ENCODE measurements around the gene TBL1Y.

DNA sequence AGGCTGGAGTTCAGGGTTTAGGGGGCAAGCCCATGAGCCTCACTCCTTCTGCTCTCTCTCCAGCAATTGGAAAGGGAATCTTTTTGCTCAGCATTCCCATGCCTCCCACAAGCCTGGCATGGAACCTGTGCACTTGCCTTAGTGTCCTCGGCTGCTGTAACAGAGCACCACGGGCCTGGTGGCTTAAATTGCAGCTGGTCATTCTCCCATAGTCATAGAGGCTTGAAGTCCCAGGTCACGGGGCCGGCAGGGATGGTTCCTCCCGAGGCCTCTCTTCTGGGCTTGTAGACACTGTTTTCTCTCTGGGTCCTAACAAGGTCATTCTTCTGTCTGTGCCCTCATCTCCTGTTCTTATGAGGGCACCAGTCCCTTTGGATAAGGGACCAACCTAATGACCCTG lies 57.2 kb downstream of the TBL1Y start:
- TF ChIP-seq, protein P1, sequence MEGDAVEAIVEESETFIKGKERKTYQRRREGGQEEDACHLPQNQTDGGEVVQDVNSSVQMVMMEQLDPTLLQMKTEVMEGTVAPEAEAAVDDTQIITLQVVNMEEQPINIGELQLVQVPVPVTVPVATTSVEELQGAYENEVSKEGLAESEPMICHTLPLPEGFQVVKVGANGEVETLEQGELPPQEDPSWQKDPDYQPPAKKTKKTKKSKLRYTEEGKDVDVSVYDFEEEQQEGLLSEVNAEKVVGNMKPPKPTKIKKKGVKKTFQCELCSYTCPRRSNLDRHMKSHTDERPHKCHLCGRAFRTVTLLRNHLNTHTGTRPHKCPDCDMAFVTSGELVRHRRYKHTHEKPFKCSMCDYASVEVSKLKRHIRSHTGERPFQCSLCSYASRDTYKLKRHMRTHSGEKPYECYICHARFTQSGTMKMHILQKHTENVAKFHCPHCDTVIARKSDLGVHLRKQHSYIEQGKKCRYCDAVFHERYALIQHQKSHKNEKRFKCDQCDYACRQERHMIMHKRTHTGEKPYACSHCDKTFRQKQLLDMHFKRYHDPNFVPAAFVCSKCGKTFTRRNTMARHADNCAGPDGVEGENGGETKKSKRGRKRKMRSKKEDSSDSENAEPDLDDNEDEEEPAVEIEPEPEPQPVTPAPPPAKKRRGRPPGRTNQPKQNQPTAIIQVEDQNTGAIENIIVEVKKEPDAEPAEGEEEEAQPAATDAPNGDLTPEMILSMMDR (IDR thresholded peaks at IDR 0.05), result no peak
- no peak for TF ChIP-seq POLR2A (IDR thresholded peaks at IDR 0.05)

Measured in uterus (tissue), 2 donors.